ENCODE measurements around the gene ARMH1.

The ARMH1 gene
- 0.38 to 3.3 (median 0.93) reads per million in 17 experiments for total RNA-seq

- peak; percentile 99 for DNase-seq
Observed at GRCh38 chr1:44674113-44675000, at the start of gene ARMH1, which contains the start of gene TMEM53. Gene ARMH1 (plus strand): TSS chr1:44674714. CDS start chr1:44689698, 14,984 bp downstream. Gene TMEM53 (minus strand): TSS chr1:44674481. CDS start chr1:44674391, 90 bp downstream.

GRCh38 chr1:44625348-44625747 lies 49.2 kb upstream of the ARMH1 start:
- DNase-seq, result no peak

DNA sequence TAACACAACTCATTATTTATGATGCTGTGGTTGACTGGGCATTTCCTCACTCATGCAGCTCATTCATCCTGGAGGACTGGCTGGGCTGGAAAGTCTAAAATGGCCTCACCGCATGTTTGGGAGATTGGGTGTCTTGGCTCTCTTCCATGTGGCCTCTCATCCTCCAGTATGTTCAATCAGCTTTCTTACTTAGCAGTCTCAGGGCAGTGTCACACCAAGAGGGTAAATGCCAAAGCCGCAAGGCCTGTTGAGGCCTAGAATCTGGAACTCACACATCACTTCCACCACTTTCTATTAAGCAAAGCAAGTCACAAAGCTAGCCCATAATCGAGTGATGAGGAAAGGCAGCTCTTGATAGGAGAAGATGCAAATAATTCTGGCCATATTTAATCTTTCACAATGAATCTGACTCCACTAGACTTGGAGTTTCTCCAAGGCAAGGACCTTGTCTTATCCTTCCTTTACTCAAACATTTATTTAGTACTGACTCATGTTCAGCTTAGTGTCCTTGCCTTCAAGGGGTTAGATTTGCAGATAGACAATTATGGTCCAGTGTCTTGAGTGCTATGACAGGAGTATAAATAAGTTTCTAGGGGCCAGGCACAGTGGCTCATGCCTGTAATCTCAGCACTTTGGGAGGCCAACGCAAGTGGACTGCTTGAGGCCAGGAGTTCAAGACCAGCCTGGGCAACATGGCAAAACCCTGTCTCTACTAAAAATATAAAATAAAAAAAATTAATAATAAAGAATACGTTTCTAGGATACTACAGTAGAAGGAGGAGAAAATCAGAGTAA lies 45.4 kb upstream of the ARMH1 start:
- DNase-seq, result no peak

DNA sequence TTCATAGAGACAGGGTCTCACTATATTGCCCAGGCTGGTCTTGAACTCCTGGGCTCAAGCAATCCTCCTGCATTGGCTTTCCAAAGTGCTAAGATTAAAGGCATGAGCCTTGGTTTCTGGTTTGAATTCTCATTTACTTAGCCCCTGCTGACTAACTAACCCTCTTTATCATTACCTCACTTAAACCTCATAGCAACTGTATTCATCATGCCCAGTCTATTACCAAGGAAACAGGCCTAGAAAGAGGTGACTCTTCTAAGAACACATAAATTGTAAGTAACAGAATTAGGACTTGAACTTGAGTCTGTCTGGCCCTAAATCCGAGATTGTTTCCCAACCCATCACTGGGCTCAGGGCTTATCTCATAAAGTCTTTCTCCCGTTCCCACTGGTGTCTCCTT lies 44.4 kb upstream of the ARMH1 start:
- DNase-seq, result no peak

DNA sequence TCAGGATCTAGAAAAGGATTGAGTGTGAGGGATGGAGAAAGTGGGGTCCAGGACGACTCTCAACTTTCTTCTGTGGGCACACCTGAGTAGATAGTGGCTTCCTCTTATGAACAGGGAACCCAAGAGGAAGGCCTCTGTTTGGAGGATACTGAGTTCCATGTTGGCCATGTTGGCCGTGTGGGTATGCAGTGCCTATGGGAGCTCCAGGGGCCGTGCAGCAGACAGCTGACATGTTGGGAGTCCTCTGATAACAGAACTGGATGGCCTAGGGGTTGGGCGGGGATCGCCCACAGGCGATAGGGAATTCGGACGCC lies 43.2 kb upstream of the ARMH1 start:
- DNase-seq, result no peak

- peak; percentile 94 to 98 (median 95) for DNase-seq
Observed at GRCh38 chr1:44631647-44632539, 42.6 kb upstream of the ARMH1 start.

- DNase-seq, result peak in 1 of 4 experiments; percentile 33
Observed at GRCh38 chr1:44632598-44632997, 41.9 kb upstream of the ARMH1 start.

DNA sequence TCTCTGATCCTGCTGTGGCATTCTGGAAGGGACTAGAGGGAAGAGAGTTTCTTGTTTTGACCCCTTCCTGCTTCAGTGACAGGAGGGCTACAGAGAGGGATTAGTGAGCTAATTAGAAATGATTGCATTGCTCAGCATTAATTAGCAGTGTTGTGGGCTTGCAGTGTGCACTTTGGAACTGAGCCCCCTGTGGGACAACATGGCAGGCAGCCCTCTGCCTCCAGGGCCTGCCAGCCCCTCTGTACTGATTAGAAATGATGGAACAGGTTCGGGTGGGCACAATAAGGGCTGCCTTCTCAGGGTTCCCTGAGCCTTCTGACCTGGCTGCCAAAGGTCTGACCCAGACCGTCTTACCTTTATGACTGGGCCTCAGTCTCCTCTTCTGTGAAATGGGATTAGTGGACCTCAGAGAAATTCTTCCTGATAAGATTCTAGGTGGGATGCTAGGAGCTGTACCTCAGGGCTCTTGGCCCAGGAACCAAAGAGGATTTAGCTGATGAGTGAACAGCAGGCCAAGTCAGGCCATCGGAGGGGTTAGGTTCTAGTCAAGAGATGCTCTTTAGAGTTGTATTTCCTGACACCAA lies 39.8 kb upstream of the ARMH1 start:
- no peak for DNase-seq

GRCh38 chr1:44635439-44635838 lies 39.1 kb upstream of the ARMH1 start:
- no peak for DNase-seq

DNA sequence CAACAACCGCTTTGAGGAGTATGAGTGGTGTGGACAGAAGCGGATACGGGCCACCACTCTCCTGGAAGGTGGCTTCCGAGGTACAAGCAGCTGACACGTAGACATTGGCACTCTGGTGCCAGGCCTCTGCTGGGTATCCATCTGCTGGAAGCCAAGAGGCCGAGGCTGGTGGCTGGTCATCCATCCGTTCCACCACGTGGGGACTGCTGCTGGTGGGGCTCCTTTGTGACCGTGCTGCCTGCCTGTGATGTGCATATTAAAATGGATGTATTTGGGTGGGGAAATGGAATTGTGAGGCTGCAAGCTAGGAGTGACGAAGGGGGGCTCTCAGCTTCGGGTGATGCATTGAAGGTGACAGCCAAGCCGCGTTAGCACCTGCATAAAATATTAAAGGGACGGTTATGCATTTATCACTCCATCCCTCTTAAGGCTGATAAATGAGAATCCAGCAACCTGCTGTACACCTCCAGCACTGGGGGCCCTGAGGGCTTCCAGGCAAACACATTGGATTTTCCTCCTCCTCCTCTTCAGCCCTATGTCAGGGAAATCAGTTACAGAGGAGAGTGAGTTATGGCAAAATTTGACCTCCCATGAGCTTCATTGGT lies 38.3 kb upstream of the ARMH1 start:
- no peak for DNase-seq

GRCh38 chr1:44636688-44637598 lies 37.6 kb upstream of the ARMH1 start:
- no peak for DNase-seq

DNA sequence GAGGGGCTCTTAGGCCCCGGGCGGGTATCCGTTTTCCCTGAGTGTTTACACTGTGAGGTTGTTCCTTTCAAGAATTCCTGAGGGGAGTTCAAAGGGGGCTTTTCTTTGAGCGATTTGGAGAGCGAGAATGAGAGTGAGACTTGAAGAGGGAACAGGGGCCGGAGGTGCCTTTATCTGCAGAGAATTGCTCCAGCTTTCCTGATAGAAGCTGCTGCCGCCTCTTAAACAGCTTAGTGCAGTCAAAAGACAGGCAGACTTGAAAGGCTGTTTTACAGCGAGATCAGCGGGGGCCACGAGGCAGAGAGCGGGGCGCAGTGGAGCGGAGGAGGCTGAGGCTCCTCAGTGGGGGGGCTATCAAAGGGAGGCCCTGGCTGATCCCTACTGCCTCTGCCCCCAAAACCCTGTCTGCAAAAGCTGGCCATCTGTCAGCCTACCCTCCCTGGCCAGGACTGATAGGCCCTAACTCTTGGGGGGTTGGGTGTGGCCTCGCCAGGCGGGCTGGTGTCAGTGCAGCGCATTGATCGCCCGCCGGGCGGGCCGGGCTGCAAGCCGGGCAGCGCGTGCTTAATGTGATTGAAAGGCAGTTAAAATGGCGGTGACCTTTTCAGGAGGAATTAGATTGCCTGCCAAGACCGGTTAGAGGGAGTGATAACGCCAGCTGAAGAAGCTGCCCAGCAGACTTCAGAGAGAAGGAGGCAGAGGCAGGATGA lies 36.7 kb upstream of the ARMH1 start:
- DNase-seq, result no peak

- no peak for DNase-seq
Observed at GRCh38 chr1:44640200-44640853, 34.2 kb upstream of the ARMH1 start.

DNA sequence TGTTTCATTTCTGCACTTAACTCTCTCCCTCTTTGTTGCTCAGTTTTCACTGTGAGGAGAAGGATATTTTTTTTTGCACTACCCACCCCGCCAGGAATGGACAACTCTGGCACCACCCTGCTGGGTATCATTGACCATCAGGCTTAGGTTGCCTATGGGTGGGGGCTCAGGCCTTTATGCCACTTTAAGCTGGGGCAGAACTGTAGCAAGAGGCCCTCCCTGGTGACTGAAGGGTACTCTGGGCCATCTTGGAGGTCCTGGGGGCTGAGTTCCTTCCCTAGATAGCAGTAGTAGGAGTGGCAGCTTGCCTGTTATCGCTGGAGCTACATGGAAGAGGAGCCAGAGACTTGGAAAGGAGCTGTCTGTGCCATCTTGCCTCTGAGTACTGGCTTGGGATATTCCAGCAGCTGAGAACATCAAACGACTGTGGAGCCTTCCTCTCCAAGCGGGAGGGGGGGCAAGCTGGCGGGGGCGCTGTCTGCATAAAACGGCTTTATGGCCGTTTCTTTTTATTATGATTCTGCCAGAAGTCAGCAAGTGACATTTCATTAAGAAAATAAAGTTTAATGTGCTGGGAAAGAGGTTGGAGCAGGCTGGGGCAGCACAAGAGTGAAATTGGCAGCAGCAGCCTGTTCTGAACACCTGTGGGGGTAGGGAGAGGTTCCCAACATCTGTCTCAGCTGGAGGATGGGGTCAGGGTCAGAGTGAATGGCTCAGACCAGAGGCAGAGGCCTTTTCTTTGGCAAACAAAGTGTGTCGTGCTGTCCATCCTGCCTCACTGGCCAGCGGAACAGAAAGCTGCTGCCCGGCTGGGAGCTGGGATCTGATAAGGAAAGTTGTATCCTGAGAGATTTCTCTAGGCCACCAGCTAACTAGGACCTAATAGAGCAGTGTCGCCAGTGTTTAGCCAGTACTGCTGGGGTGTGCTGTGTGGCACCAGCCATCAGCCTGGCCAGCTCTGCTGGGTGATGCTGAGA lies 33.1 kb upstream of the ARMH1 start:
- DNase-seq, result no peak

GRCh38 chr1:44642255-44642654 lies 32.3 kb upstream of the ARMH1 start:
- DNase-seq, result no peak

DNA sequence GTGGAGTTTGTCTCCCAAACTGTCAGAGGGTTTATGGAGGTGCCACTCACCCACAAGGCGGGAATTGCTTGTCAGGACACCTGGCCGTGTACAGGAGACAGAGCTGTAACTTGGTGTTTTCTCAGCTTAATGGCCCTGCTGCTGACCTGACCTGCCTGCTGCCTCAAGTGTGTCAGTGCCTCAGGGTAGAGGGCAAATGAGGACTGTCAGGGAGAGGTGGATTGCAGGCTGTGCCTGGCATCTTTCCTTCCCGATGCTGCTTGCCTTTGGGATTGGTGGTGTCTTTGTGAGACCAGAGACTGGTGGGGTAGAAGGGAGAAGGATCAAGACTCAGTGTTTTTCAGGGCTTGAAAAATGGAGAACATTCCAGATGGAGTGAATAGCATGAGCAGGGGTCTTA lies 31.6 kb upstream of the ARMH1 start:
- no peak for DNase-seq

GRCh38 chr1:44643721-44644334 lies 30.7 kb upstream of the ARMH1 start:
- no peak for DNase-seq

- no peak for DNase-seq
Observed at GRCh38 chr1:44644806-44645205, 29.7 kb upstream of the ARMH1 start.

Measured in suppressor macrophage (primary cell).